Melanocyte of skin (primary cell): Measurements from ENCODE around the gene IFNAR1. TPM values are rescaled to one million over a fixed set of nuclear protein-coding genes. Genes with fewer than 3 reads are reported as not detected.

ENCODE experiments used
- total RNA-seq, 2 donors: library from RNA; depleted of rRNA; stranded (reverse); fragments of >200 nt; gene quantifications; 2 replicates each; pipeline ENCODE4 v1.2.3, GENCODE V29; 2012

IFNAR1 gene
- total RNA-seq = 10 to 100 TPM; 12.0 to 13.1 TPM

GRCh38 chr21:33324291-33325221, at the start of gene IFNAR1:
TSS of gene IFNAR1 (plus strand) at chr21:33324970. CDS start at chr21:33325056, 86 bp downstream.

GRCh38 chr21:33403128-33403785, 78.5 kb downstream of the IFNAR1 start, which contains the start of gene IFNGR2:
TSS of gene IFNGR2 (plus strand) at chr21:33403413. CDS start at chr21:33403544, 131 bp downstream.

Other genes with a start within 250 kb of the IFNAR1 start
- gene IFNAR2, start 95.0 kb upstream of the IFNAR1 start, total RNA-seq = 1 to 10 TPM; 6.2 to 7.0 TPM
- gene IL10RB, start 58.6 kb upstream of the IFNAR1 start, total RNA-seq = 10 to 100 TPM; 35.8 to 43.0 TPM
- 10 to 100 TPM; 40.6 to 64.6 TPM for gene IFNGR2, start 78.4 kb downstream of the IFNAR1 start, total RNA-seq
- gene TMEM50B, start 155.0 kb downstream of the IFNAR1 start, total RNA-seq = 10 to 100 TPM; 20.3 to 22.3 TPM
- 1 to 10 TPM in 1 of 2 donors, under 1 TPM in 1; 1.00 to 4.5 TPM for gene DNAJC28, start 166.7 kb downstream of the IFNAR1 start, total RNA-seq
- 100 to 1,000 TPM in 1 of 2 donors, 10 to 100 TPM in 1; 87.1 to 143 TPM for gene GART, start 217.1 kb downstream of the IFNAR1 start, total RNA-seq
- gene SON, start 218.1 kb downstream of the IFNAR1 start, total RNA-seq = 100 to 1,000 TPM; 110 to 122 TPM